Osteoblast (primary cell): ENCODE measurements around the gene EIPR1. TPM values are rescaled to one million over a fixed set of nuclear protein-coding genes. Genes with fewer than 3 reads are reported as not detected.
A peak's percentile ranks its signal among the peaks of the same experiment; 100 is the strongest.

Experiments
- DNase-seq: peaks from one replicate; pipeline ENCODE4 v3.0.0; 2011; ENCODE audit warnings: low spot score, mixed read lengths; ENCODE audit not compliant: insufficient read length; ENCODE audit errors: missing footprints
- H2AFZ ChIP-seq: 2 replicates; pipeline ENCODE4 v1.6.0; 2011; ENCODE audit warnings: mild to moderate bottlenecking, low read length
- H3K27ac ChIP-seq: 2 replicates; pipeline ENCODE4 v1.5.1; 2011; ENCODE audit warnings: mild to moderate bottlenecking, low read depth, low read length, moderate library complexity
- H3K27me3 ChIP-seq: 2 replicates; pipeline ENCODE4 v1.6.0; 2012; ENCODE audit warnings: mild to moderate bottlenecking, control low read depth, inconsistent platforms, low read length, moderate library complexity; ENCODE audit not compliant: insufficient read depth
- H3K36me3 ChIP-seq: 2 replicates; pipeline ENCODE4 v1.5.1; 2011; ENCODE audit warnings: mild to moderate bottlenecking, low read length, control low read depth, moderate library complexity; ENCODE audit not compliant: insufficient read depth
- H3K4me1 ChIP-seq: 2 replicates; pipeline ENCODE4 v1.5.1; 2011; ENCODE audit warnings: mild to moderate bottlenecking, low read length, control low read depth, moderate library complexity; ENCODE audit not compliant: insufficient read depth
- H3K4me2 ChIP-seq: 2 replicates; pipeline ENCODE4 v1.6.0; 2011; ENCODE audit warnings: mild to moderate bottlenecking, low read length; ENCODE audit not compliant: insufficient read depth
- H3K4me3 ChIP-seq: fragments of 200-600 bp; sonication (generic); 3 replicates; pipeline ENCODE4 v1.5.1; 2012; ENCODE audit warnings: mild to moderate bottlenecking, low read length, inconsistent platforms; ENCODE audit not compliant: insufficient read depth
- H3K79me2 ChIP-seq: 2 replicates; pipeline ENCODE4 v1.6.0; 2012; ENCODE audit warnings: mild to moderate bottlenecking, low read length, control low read depth, inconsistent platforms; ENCODE audit not compliant: insufficient read depth
- H3K9me3 ChIP-seq: 2 replicates; pipeline ENCODE4 v1.5.1; 2011; ENCODE audit warnings: low read depth, low read length, control low read depth
- H4K20me1 ChIP-seq: 2 replicates; pipeline ENCODE4 v1.6.0; 2012; ENCODE audit warnings: mild to moderate bottlenecking, low read length, control low read depth; ENCODE audit not compliant: insufficient read depth
- CTCF ChIP-seq: IDR thresholded peaks from 2 replicates; pipeline ENCODE4 v1.5.1; 2011; ENCODE audit warnings: mild to moderate bottlenecking, low read depth, low read length, moderate library complexity; ENCODE audit errors: extremely low read depth
- total RNA-seq: library from RNA; depleted of rRNA; stranded (reverse); fragments of >200 nt; gene quantifications from 2 replicates; pipeline ENCODE4 v1.2.3, GENCODE V29; 2012

EIPR1 gene
- total RNA-seq, 1 donor, result 17.7 TPM

- H3K9me3 ChIP-seq, result no peaks in the 10 kb centered on the region
- H2AFZ ChIP-seq, result no peak overlapping the region
- no peaks in the 10 kb centered on the region for H3K36me3 ChIP-seq
- H3K4me1 ChIP-seq, result peaks cover 15% of the 10 kb centered on the region
- no peaks in the 10 kb centered on the region for H3K27me3 ChIP-seq
- no peak overlapping the region for H3K4me3 ChIP-seq
- peak; percentile 89 for DNase-seq
- H3K4me2 ChIP-seq, result no peak overlapping the region
- no peaks in the 10 kb centered on the region for H3K79me2 ChIP-seq
- peak overlapping the region; percentile 39 for H3K27ac ChIP-seq
- TF ChIP-seq CTCF, result peak; percentile 24
- H4K20me1 ChIP-seq, result no peaks in the 10 kb centered on the region
Measured at GRCh38 chr2:3169106-3169870, 208.3 kb downstream of the EIPR1 start.

- Histone ChIP-seq H3K4me3 (no peak overlapping the region), H3K27ac (no peak overlapping the region), H4K20me1 (no peaks in the 10 kb centered on the region)
Measured at GRCh38 chr2:3168230-3168891, 209.3 kb downstream of the EIPR1 start.

GRCh38 chr2:3163401-3163800 lies 214.2 kb downstream of the EIPR1 start:
- H4K20me1 ChIP-seq, result peaks cover 1% of the 10 kb centered on the region

More at GRCh38 chr2:3168230-3168891, 209.3 kb downstream of the EIPR1 start:
- H2AFZ ChIP-seq, result no peak overlapping the region
- DNase-seq, result peak; percentile 68
- no peak for TF ChIP-seq CTCF
- no peaks in the 10 kb centered on the region for H3K9me3 ChIP-seq
- H3K27me3 ChIP-seq, result no peaks in the 10 kb centered on the region
- H3K79me2 ChIP-seq, result no peaks in the 10 kb centered on the region
- H3K4me2 ChIP-seq, result no peak overlapping the region
- H3K36me3 ChIP-seq, result no peaks in the 10 kb centered on the region
- H3K4me1 ChIP-seq, result peaks cover 15% of the 10 kb centered on the region

More at GRCh38 chr2:3163401-3163800, 214.2 kb downstream of the EIPR1 start:
- H3K4me1 ChIP-seq, result peaks cover 4% of the 10 kb centered on the region
- H3K9me3 ChIP-seq, result no peaks in the 10 kb centered on the region
- no peaks in the 10 kb centered on the region for H3K27me3 ChIP-seq
- H3K36me3 ChIP-seq, result no peaks in the 10 kb centered on the region
- H3K4me2 ChIP-seq, result no peak overlapping the region
- no peak overlapping the region for H3K4me3 ChIP-seq
- peak; percentile 19 for DNase-seq
- no peak for TF ChIP-seq CTCF
- H3K79me2 ChIP-seq, result no peaks in the 10 kb centered on the region
- H2AFZ ChIP-seq, result no peak overlapping the region
- no peak overlapping the region for H3K27ac ChIP-seq
